NCI-H524 (cell line): ENCODE results near the gene ZFP36L2.
"Not testable (repeated sequence)": the region's sequence is repeated elsewhere in the genome, so short reads cannot be mapped to it uniquely, and the experiment has no call there.

Experiments
- DNase-seq, 2 experiments: peaks; one replicate each; lab custom pipeline; 2025; lab: John Stamatoyannopoulos, UW

ZFP36L2 gene

DNA sequence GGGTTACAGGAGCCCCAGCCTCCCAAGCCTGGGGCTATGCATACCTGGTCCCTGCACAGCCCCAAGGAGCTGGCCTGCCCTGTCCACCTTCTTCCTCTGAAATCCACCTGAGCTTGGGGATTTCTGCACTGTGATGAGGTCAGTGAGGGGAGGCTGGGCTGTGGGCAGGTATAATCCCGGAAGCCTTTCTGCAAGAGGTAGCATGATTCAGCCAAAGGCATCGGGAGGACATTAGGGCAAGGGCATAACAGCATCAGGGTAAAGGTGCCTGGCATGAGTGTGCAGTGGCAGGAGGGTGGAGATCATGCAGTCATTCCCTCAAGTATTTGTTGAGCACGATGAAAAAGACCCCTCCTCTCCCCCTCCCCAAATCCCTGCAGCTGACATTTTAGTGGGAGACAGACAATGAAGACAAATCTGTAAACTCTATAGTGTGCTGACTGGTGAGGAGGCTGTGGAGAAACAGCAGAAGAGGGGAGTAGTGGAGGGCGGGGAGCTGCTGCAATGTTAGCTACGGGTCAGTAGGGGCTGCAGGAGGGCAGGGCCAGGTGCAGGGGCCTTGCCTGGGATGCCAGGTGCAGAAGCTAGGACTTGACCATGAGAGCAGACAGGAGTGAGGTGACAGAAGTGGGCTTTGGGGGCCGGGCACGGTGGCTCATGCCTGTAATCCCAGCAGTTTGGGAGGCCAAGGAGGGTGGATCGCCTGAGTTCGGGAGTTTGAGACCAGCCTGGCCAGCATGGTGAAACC is 18.7 kb downstream of the ZFP36L2 start:
- DNase-seq: no peak

- DNase-seq: no peak
These were observed 19.8 kb downstream of the ZFP36L2 start for GRCh38 chr2:43206602-43207001.

DNA sequence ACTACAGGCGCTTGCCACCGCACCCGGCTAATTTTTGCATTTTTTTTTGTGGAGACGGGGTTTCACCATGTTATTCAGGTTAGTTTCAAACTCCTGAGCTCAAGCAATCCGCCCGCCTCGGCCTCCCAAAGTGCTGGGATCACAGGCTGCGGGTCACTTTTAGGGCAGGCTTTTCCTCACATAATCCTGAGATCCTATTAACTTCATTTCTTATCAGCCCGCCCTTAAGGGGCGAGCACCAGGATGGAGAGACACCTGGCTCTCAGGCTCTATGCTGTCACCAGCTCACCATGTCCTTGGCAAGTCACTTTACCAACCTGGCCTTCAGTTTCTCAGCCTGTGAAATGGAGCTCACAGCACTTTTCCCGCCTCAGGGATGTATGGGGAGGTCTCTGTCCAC is 23.0 kb downstream of the ZFP36L2 start:
- DNase-seq: no peak

DNA sequence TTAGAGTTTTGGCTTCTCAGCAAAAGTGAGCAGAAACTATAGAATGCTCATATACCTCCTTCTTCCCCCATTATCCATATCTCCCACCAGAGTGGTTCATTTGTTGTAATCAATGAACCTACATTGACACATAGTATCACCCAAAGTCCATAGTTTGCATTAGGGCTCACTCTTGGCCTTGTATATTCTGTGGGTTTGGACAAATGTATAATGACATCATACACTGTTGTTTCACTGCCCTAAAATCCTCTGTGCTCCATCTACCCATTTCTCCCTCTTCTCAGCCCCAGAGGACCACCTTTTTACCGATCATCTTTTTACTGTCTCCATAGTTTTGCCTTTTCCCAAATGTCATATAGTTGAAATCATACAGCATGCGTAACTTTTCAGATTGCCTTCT is 24.1 kb downstream of the ZFP36L2 start:
- DNase-seq: no peak

GRCh38 chr2:43201497-43201896 is 24.9 kb downstream of the ZFP36L2 start:
- DNase-seq: no peak

DNA sequence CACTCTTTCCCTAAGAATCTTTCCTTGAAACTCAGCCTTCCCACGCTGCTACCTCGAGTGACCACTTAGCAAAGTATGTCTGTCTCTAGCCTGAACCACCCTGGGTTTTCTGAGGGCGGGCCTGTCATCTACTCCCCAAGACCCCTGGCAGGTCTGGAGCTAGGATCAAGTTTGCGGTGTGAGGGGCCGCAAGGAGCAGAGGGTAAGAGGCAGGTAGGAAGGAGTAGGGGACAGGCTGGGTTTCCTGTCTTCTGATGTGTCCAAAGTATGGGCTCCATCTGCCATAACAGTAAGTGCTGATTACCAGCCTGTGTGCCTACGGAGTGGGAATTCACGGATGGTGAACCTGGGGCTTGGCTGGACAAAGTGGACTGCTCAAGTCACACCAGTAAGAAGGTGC is 25.4 kb downstream of the ZFP36L2 start:
- DNase-seq: no peak

GRCh38 chr2:43199492-43200488 is 26.6 kb downstream of the ZFP36L2 start:
- no peak for DNase-seq

DNA sequence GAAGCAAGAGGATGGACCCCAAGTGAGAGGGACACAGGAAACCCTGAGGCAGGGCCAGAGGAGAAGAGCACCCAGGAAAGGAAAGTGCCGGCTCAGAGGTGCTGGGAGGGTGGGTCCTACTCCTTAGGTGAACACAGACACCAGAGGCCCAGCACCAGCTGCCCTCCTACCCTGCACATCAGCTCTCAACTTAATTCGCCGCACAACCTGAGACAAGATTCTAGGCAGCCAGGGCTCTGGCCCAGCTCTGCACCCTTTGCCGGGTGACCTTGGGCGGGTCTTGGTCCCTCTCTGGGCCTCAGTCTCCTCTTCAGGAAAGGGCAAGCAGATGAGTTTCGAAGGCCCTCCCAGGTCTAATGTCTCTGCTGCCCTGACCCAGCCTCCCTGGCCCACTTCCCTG is 28.1 kb downstream of the ZFP36L2 start:
- DNase-seq: no peak

GRCh38 chr2:43197588-43197896 is 28.9 kb downstream of the ZFP36L2 start:
- DNase-seq: no peak

GRCh38 chr2:43196768-43197587 is 29.4 kb downstream of the ZFP36L2 start:
- DNase-seq: no peak

GRCh38 chr2:43194121-43194869 is 32.1 kb downstream of the ZFP36L2 start:
- no peak for DNase-seq

GRCh38 chr2:43193652-43194120 is 32.7 kb downstream of the ZFP36L2 start:
- no peak for DNase-seq

DNA sequence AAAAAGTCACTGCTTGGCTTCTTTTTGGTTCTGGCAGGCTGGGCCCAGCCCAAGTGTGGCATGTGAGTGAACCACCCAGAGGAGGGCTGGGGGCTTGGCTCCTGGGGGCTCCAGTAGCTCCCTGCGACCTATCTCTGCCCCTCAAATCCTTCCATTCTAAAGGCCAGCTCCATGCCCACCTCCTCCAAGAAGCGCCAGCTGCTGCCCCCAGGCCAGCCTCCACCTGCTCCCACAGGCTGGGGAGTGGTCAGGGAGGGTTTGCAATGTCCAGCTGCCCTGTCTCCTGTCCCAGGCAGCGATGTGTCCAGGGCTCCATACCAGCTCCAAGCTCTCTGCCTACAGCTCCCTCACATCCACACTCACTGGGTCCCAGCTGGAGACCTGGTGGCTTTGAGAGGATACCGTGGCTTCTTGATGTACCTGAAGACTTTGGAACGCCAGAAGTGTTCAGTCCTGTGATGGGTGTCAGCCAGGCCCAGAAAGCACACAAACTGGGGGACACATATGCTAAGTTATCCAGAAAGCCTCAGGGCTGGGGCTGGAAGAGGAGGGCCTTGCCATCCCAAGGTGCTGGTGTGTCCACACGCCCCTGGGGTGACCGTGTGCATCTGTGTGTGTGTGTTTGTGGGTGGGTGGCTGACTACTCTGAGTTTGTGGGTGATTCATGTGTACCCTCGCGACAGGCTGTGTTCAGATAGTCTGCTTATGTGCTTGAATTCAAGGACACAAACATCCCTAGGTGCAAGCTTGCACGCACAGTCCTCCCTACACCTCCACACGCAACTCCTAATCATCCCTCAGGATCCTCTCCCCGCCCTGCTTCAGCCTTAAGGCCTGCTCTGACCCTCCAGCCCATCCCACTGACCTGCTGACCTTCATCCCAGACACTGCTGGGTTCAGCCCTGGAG is 33.4 kb downstream of the ZFP36L2 start:
- DNase-seq: no peak

- no peak for DNase-seq
These were observed 34.4 kb downstream of the ZFP36L2 start for GRCh38 chr2:43191947-43192516.

DNA sequence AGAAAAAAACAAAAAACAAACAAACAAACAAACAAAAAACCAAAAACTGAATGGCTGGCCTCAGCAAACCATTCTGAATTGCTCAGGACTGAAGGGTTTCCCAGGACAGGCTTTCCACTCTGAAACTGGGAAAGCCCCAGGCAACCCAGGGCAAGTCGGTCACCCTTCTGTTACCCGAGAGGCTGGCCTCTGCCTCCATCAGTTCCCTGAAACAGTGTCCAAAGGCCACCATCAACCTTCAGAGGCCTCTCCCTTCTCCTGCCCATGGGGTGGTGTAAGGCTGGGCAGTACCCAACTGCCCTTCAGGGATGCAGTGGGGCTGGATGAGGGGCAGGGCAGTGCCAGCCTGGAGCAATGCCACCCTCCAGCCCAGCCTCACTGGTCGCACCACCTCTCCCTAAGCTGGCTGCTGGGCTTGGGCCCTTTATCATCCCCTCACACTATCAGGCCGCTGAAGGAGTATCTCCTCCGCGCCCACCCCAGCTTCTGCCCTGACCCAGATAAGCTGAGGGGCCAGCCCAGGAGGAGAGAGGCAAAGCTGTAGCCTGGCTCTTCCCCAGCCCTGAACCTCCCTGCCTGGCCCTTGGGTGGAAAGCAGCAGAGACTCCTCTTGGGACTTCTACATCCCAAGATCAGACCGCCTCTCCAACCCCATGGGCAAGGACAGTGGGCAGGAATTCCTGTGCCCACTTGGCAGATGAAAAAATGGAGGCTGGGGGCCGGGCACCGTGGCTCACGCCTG is 35.9 kb downstream of the ZFP36L2 start:
- DNase-seq: no peak

DNA sequence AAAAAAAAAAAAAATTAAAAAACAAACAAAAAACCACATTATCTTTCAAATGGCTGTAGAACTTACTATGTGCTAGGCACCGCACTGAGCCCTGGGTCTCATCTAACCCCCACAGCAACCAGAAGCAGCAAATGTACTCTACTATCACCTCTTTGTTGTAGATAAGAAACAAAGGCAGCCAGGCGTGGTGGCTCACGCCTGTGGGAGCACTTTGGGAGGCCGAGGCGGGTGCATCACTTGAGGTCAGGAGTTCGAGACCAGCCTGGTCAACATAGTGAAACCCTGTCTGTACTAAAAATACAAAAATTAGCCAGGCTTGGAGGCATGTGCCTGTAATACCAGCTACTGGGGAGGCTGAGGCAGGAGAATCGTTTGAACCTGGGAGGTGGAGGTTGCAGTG is 36.5 kb downstream of the ZFP36L2 start:
- not testable (repeated sequence) for DNase-seq

DNA sequence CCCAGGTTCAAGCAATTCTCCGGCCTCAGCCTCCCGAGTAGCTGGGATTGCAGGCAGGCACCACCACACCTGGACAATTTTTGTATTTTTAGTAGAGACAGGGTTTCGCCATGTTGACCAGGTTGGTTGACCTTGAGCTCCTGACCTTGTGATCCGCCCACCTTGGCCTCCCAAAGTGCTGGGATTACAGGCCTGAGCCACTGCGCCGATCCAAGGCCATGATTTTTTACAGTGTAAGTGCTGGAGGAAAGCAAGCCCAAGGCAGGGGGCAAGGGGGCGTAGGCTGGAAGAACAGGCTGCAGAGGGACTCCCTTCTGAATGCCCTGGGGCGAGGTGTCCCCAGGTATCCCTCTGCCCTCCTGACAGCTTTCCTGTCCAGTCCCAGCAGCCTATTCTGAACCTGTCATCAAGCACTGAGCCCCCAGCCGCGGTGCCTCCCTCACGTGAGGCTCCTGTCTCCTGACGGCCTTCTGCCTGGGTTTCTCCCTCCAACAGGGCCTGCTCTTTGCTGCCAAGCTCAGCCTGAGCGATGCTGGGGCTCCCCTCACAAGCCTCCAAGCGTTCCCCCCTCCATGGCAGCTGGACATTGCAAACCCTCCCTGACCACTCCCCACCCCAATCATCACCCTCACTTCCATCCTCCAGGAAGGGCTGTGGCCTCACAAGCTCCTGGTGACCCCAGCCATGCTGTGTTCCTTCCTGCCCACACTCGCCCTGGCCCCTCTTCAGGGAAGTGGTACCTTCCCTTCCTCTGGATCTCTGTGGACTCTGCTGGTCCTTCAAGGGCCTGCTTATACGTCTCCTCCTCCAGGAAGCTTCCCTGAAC is 37.6 kb downstream of the ZFP36L2 start:
- DNase-seq: no peak

DNA sequence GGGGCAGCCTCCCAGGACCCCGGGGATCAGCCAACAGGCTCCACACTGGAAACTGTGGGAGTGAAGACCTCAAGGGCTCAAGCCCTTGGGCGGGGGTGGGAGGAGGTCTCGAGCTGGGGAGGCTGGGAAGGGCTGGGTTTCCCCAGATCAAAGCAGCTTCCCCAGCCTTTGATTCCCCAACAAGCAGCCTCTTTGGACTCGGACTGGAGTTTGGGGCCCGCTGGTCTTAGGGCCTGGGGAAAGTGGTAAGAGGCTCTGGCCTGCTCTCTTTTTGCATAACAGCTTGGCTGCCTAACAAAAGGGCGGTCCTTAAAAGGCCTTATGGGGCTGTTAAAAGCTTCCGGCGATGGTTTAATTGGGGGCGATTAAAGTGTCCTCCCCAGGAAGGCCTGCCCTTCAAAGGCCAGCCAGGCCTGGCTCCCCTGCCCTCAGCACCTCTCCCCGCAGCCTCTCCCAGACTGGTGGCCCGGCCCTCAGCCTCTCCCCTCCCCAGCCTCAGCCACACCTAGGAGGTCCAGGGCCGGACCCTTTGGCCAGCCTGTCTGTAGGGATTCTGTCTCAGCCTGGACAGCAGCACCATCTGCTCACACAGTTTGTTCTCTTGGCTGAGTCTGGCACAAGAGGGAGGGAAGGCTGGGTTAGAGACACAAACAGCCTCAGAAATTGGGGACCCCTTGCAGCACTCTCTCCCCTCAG is 39.6 kb downstream of the ZFP36L2 start:
- DNase-seq: peak in 1 of 2 experiments; percentile 34
